Measurements from ENCODE around the gene DLG2. TPM values are rescaled to one million over a fixed set of nuclear protein-coding genes. Genes with fewer than 3 reads are reported as not detected.
"Not testable (repeated sequence)": the region's sequence is repeated elsewhere in the genome, so short reads cannot be mapped to it uniquely, and the experiment has no call there.

DLG2 gene
- total RNA-seq (2012; rRNA removed), result 0.25 and 0.66 TPM in 2 replicates

- Histone ChIP-seq H3K4me3 (ENCODE audit: low read length) (peak within 1 kb of the TSS; percentile 82), H3K27me3 (ENCODE audit: control insufficient read depth, insufficient read depth, low read length) (no peaks in the 10 kb centered on the region), H3K9ac (ENCODE audit: low read depth, low read length) (peak within 1 kb of the TSS; percentile 81)
Observed at GRCh38 chr11:85627332-85627997, at the start of gene DLG2. DLG2 (minus strand) TSS chr11:85627344.

DNA sequence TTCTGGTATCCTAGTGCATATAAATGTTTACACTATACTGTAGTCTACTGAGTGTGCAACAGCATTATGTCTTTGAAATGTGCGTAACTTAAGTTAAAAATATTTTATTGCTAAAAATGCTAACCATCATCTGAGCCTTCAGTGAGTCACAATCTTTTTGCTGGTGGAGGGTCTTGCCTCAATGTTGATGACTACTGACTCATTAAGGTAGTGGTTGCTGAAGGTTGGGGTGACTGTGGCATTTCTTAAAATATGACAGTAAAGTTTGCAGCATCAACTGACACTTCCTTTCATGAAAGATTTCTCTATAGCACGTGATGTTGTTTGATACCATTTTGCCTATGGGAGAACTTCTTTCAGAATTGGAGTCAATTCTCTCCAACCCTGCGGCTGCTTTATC, 46.2 kb upstream of the DLG2 start:
- H3K27me3 ChIP-seq (ENCODE audit: control insufficient read depth, insufficient read depth, low read length), result peaks cover 4% of the 10 kb centered on the region
- no peaks in the 10 kb centered on the region for H3K9me3 ChIP-seq (replicated peaks; ENCODE audit: low read length)
- H3K36me3 ChIP-seq (ENCODE audit: insufficient read depth, low read length), result no peaks in the 10 kb centered on the region
- H3K4me1 ChIP-seq (ENCODE audit: control insufficient read depth, insufficient read depth, low read length), result no peaks in the 10 kb centered on the region
- no peak overlapping the region for H3K4me3 ChIP-seq (ENCODE audit: low read length)
- no peak overlapping the region for H3K4me2 ChIP-seq (ENCODE audit: low read length)
- no peak overlapping the region for H3K9ac ChIP-seq (ENCODE audit: low read depth, low read length)

More at GRCh38 chr11:85627332-85627997, at the start of gene DLG2:
- H3K36me3 ChIP-seq (ENCODE audit: insufficient read depth, low read length), result peaks cover 12% of the 10 kb centered on the region
- H3K4me2 ChIP-seq (ENCODE audit: low read length), result peak within 1 kb of the TSS; percentile 99
- H3K9me3 ChIP-seq (replicated peaks; ENCODE audit: low read length), result no peaks in the 10 kb centered on the region
- H3K4me1 ChIP-seq (ENCODE audit: control insufficient read depth, insufficient read depth, low read length), result peaks cover 9% of the 10 kb centered on the region

DNA sequence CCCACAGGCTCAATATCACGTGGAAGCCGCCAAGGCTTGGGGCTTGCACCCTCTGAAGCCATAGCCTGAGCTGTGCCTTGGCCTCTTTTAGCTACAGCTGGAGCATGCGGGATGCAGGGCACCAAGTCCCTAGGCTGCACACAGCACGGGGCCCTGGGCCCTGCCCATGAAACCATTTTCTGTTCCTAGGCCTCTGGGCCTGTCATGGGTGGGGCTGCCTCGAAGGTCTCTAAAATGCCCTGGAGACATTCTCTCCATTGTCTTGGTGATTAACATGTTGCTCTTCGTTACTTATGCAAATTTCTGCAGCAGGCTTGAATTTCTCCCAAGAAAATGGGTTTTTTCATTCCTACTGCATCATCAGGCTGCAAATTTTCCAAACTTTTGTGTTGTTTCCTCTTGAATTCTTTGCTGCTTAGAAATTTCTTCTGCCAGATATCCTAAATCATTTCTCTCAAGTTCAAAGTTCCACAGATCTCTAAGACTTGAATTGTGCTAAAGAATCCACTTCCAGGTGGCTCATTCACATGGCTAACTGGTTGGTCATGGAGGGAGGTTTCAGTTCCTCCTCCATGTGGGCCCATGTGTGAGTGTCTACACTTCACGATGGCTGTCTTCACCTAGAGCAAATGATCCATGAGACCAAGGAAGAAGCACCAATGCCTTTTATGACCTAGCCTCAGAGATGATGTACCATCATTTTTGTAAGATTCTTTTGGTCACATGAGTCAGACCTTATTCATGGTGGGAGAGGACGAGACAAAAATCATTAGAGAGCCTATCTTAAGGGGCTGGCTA, 45.2 kb upstream of the DLG2 start:
- no peaks in the 10 kb centered on the region for H3K36me3 ChIP-seq (ENCODE audit: insufficient read depth, low read length)
- H3K4me1 ChIP-seq (ENCODE audit: control insufficient read depth, insufficient read depth, low read length), result no peaks in the 10 kb centered on the region
- no peak overlapping the region for H3K4me2 ChIP-seq (ENCODE audit: low read length)
- no peak overlapping the region for H3K4me3 ChIP-seq (ENCODE audit: low read length)
- no peaks in the 10 kb centered on the region for H3K9me3 ChIP-seq (replicated peaks; ENCODE audit: low read length)
- H3K9ac ChIP-seq (ENCODE audit: low read depth, low read length), result no peak overlapping the region
- H3K27me3 ChIP-seq (ENCODE audit: control insufficient read depth, insufficient read depth, low read length), result peaks cover 4% of the 10 kb centered on the region

- H3K4me1 ChIP-seq (ENCODE audit: control insufficient read depth, insufficient read depth, low read length); H3K36me3 ChIP-seq (ENCODE audit: insufficient read depth, low read length); H3K4me2 ChIP-seq (ENCODE audit: low read length); H3K9me3 ChIP-seq (replicated peaks; ENCODE audit: low read length); H3K4me3 ChIP-seq (ENCODE audit: low read length); H3K9ac ChIP-seq (ENCODE audit: low read depth, low read length); H3K27me3 ChIP-seq (ENCODE audit: control insufficient read depth, insufficient read depth, low read length): not testable (repeated sequence)
Observed at GRCh38 chr11:85670949-85671663, 44.0 kb upstream of the DLG2 start.

GRCh38 chr11:85668157-85668556, 41.0 kb upstream of the DLG2 start:
- H3K4me3 ChIP-seq (ENCODE audit: low read length), result no peak overlapping the region
- H3K27me3 ChIP-seq (ENCODE audit: control insufficient read depth, insufficient read depth, low read length), result no peaks in the 10 kb centered on the region
- H3K4me2 ChIP-seq (ENCODE audit: low read length), result no peak overlapping the region
- no peaks in the 10 kb centered on the region for H3K9me3 ChIP-seq (replicated peaks; ENCODE audit: low read length)
- H3K36me3 ChIP-seq (ENCODE audit: insufficient read depth, low read length), result peaks cover 11% of the 10 kb centered on the region
- peaks cover 7% of the 10 kb centered on the region for H3K4me1 ChIP-seq (ENCODE audit: control insufficient read depth, insufficient read depth, low read length)
- no peak overlapping the region for H3K9ac ChIP-seq (ENCODE audit: low read depth, low read length)

GRCh38 chr11:85666687-85667086, 39.5 kb upstream of the DLG2 start:
- Histone ChIP-seq H3K4me3 (ENCODE audit: low read length) (no peak overlapping the region), H3K4me1 (ENCODE audit: control insufficient read depth, insufficient read depth, low read length) (peaks cover 7% of the 10 kb centered on the region), H3K36me3 (ENCODE audit: insufficient read depth, low read length) (peaks cover 15% of the 10 kb centered on the region), H3K9ac (ENCODE audit: low read depth, low read length) (no peak overlapping the region), H3K9me3 (replicated peaks; ENCODE audit: low read length) (no peaks in the 10 kb centered on the region), H3K27me3 (ENCODE audit: control insufficient read depth, insufficient read depth, low read length) (no peaks in the 10 kb centered on the region), H3K4me2 (ENCODE audit: low read length) (no peak overlapping the region)

- Histone ChIP-seq H3K9me3 (replicated peaks; ENCODE audit: low read length) (no peaks in the 10 kb centered on the region), H3K4me3 (ENCODE audit: low read length) (no peak overlapping the region), H3K4me1 (ENCODE audit: control insufficient read depth, insufficient read depth, low read length) (peaks cover 15% of the 10 kb centered on the region), H3K4me2 (ENCODE audit: low read length) (peak overlapping the region; percentile 91), H3K27me3 (ENCODE audit: control insufficient read depth, insufficient read depth, low read length) (no peaks in the 10 kb centered on the region), H3K36me3 (ENCODE audit: insufficient read depth, low read length) (peaks cover 16% of the 10 kb centered on the region), H3K9ac (ENCODE audit: low read depth, low read length) (peak overlapping the region; percentile 99)
Observed at GRCh38 chr11:85665733-85666132, 38.6 kb upstream of the DLG2 start.

DNA sequence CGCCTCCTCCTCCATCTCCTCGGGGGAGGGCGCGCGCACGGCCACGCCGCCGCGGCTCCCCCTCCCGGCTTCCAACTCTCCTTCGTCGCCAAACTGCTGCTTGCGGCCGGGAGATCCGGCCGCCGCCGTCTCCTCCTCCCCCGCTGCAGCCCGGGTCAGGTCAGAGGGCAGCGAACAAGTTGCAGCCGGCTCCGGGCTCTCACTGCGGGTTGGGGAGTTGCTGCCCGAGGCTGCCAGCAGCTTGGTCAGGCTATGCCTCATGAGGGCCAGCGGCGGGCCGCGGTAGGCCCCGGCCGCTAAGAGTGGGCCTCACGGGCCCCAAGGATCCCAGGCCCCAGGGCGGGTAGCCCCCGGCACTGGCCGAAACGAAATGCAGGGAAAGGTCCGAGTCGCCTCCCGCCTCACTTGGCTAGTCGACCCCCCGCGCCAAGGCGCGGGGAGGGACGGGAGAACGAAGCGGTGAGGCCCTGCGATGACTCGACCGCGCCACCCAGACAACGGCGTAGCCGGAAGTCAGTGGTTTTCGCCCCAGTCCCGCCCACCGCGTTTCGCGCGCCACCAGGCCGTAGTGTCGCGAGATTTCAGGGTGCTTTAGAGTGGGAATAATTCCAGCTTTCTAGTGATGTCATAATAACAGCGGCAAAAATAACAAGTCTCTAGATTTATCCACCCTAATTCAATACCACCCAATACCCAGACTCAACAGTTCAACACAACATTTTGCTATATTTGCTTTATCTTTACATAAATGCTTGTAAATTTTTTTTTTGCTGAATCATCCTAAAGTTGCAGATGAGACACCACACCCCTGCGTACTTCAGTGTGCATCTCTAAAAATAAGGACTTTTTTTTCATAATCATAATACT, 37.7 kb upstream of the DLG2 start, which contains the start of gene CREBZF:
TSS of gene CREBZF (minus strand) at position 515 of the 867 bp plus-strand sequence. CDS start at position 261, 254 bp downstream.
- peaks cover 23% of the 10 kb centered on the region for H3K4me1 ChIP-seq (ENCODE audit: control insufficient read depth, insufficient read depth, low read length)
- H3K9me3 ChIP-seq (replicated peaks; ENCODE audit: low read length), result no peaks in the 10 kb centered on the region
- peaks cover 25% of the 10 kb centered on the region for H3K36me3 ChIP-seq (ENCODE audit: insufficient read depth, low read length)
- H3K27me3 ChIP-seq (ENCODE audit: control insufficient read depth, insufficient read depth, low read length), result no peaks in the 10 kb centered on the region
- peak within 1 kb of the TSS; percentile 91 for H3K4me2 ChIP-seq (ENCODE audit: low read length)
- H3K9ac ChIP-seq (ENCODE audit: low read depth, low read length), result peak within 1 kb of the TSS; percentile 99
- peak within 1 kb of the TSS; percentile 95 for H3K4me3 ChIP-seq (ENCODE audit: low read length)

DNA sequence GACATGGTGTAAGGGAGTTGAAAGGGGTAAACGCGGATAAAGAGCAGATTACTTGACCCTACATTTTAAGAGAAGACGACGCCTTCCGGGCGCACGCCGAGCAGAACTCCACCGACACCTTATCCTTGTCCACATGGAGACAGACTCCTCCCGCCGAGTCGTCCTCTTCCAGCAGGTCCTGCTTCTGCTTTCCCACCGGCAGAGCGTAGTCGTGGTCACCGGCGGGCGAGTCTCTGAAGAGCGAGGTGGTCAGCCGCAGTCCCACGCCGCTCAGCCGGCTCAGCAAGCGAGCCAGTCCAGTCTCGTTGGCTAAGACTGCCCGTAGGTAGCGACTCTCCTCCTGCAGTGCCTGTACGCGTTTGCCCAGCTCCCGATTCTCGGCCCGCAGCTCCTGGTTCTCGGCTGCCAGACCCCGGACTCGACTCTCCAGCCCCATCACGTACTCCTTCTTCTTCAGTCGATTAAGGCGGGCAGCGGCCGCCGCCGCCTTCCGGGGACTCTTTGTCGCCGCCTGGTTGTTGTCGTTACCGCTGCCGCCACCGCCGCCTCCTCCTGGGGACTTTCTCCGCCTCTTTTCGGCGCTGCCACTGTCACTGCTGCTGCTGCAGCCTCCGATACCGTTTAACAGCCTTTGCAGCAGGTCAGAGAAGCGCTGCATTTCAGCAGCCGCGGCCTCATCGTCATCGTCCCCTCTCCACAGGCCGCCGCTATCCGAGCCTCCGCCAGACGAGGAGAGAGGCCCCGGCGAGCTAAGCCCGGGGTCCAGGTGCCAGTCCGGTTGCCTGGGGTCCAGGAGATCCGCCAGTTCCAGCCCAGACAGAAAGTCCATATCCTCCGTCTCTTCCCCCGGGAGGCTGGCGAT, 36.8 kb upstream of the DLG2 start:
- peak overlapping the region; percentile 99 for H3K9ac ChIP-seq (ENCODE audit: low read depth, low read length)
- peaks cover 32% of the 10 kb centered on the region for H3K4me1 ChIP-seq (ENCODE audit: control insufficient read depth, insufficient read depth, low read length)
- H3K4me2 ChIP-seq (ENCODE audit: low read length), result peak overlapping the region; percentile 91
- H3K9me3 ChIP-seq (replicated peaks; ENCODE audit: low read length), result no peaks in the 10 kb centered on the region
- peaks cover 33% of the 10 kb centered on the region for H3K36me3 ChIP-seq (ENCODE audit: insufficient read depth, low read length)
- H3K4me3 ChIP-seq (ENCODE audit: low read length), result peak overlapping the region; percentile 95
- H3K27me3 ChIP-seq (ENCODE audit: control insufficient read depth, insufficient read depth, low read length), result no peaks in the 10 kb centered on the region

GRCh38 chr11:85663080-85663752, 36.1 kb upstream of the DLG2 start:
- H3K4me2 ChIP-seq (ENCODE audit: low read length), result peak overlapping the region; percentile 91

More at GRCh38 chr11:85663080-85663752, 36.1 kb upstream of the DLG2 start:
- H3K9ac ChIP-seq (ENCODE audit: low read depth, low read length), result peak overlapping the region; percentile 99
- peaks cover 35% of the 10 kb centered on the region for H3K4me1 ChIP-seq (ENCODE audit: control insufficient read depth, insufficient read depth, low read length)
- peak overlapping the region; percentile 95 for H3K4me3 ChIP-seq (ENCODE audit: low read length)
- H3K9me3 ChIP-seq (replicated peaks; ENCODE audit: low read length), result no peaks in the 10 kb centered on the region
- H3K36me3 ChIP-seq (ENCODE audit: insufficient read depth, low read length), result peaks cover 41% of the 10 kb centered on the region
- H3K27me3 ChIP-seq (ENCODE audit: control insufficient read depth, insufficient read depth, low read length), result no peaks in the 10 kb centered on the region

Measured in skeletal muscle satellite cell (primary cell).